IPS-15b (cell line): ENCODE measurements around the gene PPP1R36.
"Not testable (repeated sequence)": the region's sequence is repeated elsewhere in the genome, so short reads cannot be mapped to it uniquely, and the experiment has no call there.

ENCODE experiments used
- H3K27me3 ChIP-seq: one replicate; pipeline ENCODE4 v1.6.1; 2013; ENCODE audit warnings: low read length; ENCODE audit not compliant: control insufficient read depth, insufficient read depth
- H3K36me3 ChIP-seq: one replicate; pipeline ENCODE4 v1.6.1; 2013; ENCODE audit warnings: low read length; ENCODE audit not compliant: control insufficient read depth, insufficient read depth
- H3K4me1 ChIP-seq: one replicate; pipeline ENCODE4 v1.6.1; 2013; ENCODE audit warnings: mild to moderate bottlenecking, low read length; ENCODE audit not compliant: control insufficient read depth, insufficient read depth
- H3K4me3 ChIP-seq: one replicate; pipeline ENCODE4 v1.5.1; 2013; ENCODE audit warnings: low read depth, low read length
- H3K9ac ChIP-seq: one replicate; pipeline ENCODE4 v1.6.1; 2013; ENCODE audit warnings: low read depth, mild to moderate bottlenecking, low read length
- H3K9me3 ChIP-seq: one replicate; pipeline ENCODE4 v1.6.1; 2013; ENCODE audit warnings: mild to moderate bottlenecking, low read length; ENCODE audit not compliant: control insufficient read depth, insufficient read depth

Gene PPP1R36

DNA sequence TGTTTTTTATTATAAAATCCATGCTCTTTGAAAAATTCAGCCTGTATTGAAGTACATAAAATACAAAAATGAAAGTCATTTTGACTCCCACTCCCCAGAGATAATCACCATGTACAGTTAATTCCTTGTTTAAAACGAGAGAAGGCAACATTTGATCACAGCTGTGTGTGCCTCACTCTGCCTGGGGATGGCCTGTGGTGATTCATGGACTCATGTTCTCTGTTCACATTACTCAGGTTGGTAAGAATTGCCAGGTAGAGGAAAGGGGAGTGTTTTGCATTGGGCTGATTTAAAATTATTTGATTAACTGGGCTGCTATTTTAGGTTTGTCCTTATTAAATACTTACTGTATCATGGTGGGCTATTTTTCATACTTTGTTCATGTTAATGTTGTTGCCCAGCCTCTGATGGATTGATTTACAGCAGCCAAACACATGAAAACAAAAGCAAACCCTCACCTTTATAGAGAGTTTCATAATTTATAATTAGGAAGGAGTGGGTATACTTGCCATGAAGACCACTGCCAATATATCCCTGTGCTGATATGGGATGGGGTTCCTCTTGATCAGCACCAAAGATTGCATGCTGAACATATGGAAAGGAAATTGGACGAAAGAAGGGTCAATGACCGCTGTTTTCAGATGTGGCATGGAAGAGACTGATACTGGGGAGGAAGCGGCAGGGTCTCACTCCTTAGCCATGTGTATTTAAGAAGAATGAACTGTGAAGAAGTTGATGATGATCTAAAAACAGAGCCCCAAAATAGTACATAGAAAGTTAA, 42.2 kb upstream of the PPP1R36 start:
- H3K4me3 ChIP-seq, result no peak overlapping the region
- H3K4me1 ChIP-seq, result peaks cover 3% of the 10 kb centered on the region

DNA sequence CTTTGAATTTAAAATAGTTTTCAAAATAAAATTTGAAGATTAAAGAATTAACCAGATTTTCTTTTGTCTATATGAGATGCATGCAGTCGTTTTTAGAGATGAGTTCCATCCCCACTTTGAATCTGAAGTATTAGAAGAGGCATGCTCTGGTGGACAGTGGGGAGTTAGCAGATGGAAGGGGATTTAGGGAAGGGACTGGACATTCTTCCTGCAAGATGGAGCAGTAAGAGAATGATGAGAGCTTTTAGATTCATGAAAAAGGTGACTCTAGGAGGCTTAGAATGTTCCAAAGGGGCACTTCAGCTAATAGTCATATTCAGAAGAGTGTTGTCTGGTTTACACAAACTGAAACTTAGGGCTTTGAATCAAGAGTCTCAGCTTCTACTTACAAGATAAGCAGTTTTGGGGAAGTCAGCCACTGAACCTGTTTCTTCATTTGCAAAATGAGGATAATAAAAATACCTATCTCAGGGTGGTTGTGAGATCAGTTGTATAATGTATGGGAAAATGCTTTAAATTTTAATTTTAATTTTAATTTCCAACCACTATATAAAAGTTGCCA, 41.5 kb upstream of the PPP1R36 start:
- H3K4me3 ChIP-seq, result no peak overlapping the region
- no peaks in the 10 kb centered on the region for H3K36me3 ChIP-seq
- no peaks in the 10 kb centered on the region for H3K27me3 ChIP-seq
- H3K4me1 ChIP-seq, result peaks cover 3% of the 10 kb centered on the region
- no peak overlapping the region for H3K9ac ChIP-seq
- no peaks in the 10 kb centered on the region for H3K9me3 ChIP-seq

More for the DNA sequence above, 42.2 kb upstream of the PPP1R36 start:
- no peaks in the 10 kb centered on the region for H3K27me3 ChIP-seq
- no peaks in the 10 kb centered on the region for H3K36me3 ChIP-seq
- H3K9ac ChIP-seq, result no peak overlapping the region
- H3K9me3 ChIP-seq, result no peaks in the 10 kb centered on the region

DNA sequence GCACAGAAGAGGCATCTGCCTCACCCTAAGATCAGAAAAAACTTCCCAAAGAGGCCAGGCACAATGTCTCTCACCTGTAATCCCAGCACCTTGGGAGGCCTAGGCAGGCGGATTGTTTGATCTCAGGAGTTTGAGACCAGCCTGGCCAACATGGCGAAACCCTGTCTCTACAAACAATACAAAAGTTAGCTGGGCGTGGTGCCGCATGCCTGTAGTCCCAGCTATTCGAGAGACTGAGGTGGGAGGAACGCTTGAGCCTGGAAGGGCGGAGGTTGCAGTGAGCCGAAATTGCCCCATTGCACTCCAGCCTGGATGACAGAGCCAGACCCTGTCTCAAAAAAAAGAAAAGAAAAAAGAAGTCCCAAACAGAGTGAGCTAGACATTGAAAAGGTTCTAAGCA, 40.7 kb upstream of the PPP1R36 start:
- Histone ChIP-seq H3K4me3 (no peak overlapping the region), H3K27me3 (no peaks in the 10 kb centered on the region), H3K9ac (no peak overlapping the region), H3K36me3 (no peaks in the 10 kb centered on the region), H3K4me1 (peaks cover 3% of the 10 kb centered on the region), H3K9me3 (no peaks in the 10 kb centered on the region)

DNA sequence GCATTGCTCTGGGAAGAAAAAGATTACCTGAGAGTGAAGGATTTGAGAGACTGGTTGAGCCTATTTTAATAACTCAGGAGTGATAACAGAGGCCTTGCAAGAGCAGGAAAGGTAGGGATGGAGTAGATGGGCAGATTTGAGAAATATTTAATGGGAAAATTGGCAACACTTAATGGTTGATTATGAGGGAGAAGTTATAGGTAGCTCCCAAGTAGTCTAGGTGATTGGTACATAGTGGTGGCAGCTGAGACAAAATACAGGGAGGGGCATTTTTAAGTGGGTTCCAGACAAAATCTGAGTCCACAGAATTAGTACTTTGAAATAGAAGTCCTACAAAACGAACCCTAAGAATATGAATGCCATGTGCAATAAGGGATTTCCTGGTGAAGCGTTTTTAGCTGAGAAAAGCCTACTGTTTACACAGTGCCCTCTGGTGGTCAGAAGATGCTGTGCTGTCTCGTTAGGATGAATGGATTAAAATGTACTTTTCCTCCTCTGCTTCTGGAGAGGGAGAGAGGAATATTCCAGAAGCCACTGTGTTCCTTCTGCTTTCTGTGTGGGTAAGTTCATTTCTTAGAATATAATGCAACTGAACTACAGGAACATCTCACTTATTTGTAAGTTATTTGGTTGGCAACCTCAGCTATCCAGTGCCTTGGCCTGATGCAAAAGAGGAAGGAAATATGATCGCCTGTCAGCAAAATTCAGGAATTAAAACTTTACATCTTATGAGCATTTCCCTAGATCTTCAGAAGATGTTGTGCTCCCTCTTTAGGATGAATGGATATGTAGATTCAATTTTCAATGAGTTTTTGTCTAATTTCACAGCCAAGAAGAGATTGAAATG, 38.7 kb upstream of the PPP1R36 start:
- Histone ChIP-seq H3K9ac (no peak overlapping the region), H3K27me3 (no peaks in the 10 kb centered on the region), H3K9me3 (no peaks in the 10 kb centered on the region), H3K4me3 (no peak overlapping the region), H3K36me3 (no peaks in the 10 kb centered on the region), H3K4me1 (peaks cover 3% of the 10 kb centered on the region)

DNA sequence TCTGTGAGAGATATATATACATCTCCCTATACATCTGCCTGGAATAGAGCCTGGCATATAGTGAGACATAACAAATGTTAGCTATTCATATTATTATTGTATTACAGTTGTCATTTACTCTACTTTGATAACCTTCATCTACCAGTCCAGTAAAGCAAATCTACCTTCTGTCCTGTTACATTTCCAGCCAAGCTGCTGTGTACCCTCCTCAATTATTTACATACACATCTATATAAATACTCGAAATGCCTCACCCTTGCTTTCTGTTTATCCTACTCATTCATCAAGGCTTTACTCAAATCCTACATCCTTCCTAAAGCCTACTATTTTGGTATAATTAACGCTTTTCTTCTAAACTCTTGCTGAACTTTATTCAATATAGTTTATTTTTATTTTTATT, 36.5 kb upstream of the PPP1R36 start:
- Histone ChIP-seq H3K9me3 (no peaks in the 10 kb centered on the region), H3K9ac (no peak overlapping the region), H3K36me3 (no peaks in the 10 kb centered on the region), H3K4me1 (peaks cover 3% of the 10 kb centered on the region), H3K4me3 (no peak overlapping the region), H3K27me3 (no peaks in the 10 kb centered on the region)

DNA sequence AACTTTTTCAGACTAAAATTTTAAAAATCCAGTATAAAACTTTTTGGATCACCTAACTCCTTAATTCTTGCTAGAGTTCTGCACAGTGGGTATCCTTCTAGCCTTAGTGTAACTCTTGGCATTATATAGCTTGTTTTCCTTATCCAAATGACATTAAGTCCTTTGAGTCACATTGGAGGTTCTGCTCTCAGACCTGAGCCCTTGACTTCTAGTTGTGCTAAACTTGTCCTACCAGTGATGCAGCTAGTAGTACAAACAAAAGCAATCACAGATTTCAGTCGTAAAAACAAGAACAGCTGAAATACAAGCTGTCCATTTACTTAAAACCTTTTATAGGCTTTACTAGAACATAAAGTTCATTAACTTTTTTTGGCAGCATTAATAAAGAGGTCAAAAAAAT, 34.7 kb upstream of the PPP1R36 start:
- Histone ChIP-seq H3K4me3 (no peak overlapping the region), H3K27me3 (no peaks in the 10 kb centered on the region), H3K36me3 (no peaks in the 10 kb centered on the region), H3K9me3 (no peaks in the 10 kb centered on the region), H3K9ac (no peak overlapping the region), H3K4me1 (no peaks in the 10 kb centered on the region)

DNA sequence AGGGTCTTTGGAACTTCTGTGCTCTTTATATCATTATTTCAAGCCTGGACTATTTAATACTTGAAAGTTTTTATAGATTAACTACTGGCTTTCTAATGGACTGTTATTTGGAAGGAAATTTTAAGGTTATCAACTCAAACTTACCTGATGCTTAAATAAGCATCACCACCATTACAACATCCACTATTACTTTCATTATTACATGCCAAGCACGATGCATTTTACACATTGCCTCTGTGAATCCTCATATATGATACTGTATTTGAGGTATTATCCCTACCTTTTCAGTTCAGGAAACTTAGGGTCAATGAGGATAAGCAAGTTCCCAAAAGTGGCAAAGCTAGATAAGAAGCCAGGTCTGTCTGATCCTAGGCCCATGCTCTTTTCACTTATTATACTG, 32.8 kb upstream of the PPP1R36 start:
- Histone ChIP-seq H3K9me3 (no peaks in the 10 kb centered on the region), H3K9ac (no peak overlapping the region), H3K4me1 (no peaks in the 10 kb centered on the region), H3K27me3 (no peaks in the 10 kb centered on the region), H3K4me3 (no peak overlapping the region), H3K36me3 (no peaks in the 10 kb centered on the region)

DNA sequence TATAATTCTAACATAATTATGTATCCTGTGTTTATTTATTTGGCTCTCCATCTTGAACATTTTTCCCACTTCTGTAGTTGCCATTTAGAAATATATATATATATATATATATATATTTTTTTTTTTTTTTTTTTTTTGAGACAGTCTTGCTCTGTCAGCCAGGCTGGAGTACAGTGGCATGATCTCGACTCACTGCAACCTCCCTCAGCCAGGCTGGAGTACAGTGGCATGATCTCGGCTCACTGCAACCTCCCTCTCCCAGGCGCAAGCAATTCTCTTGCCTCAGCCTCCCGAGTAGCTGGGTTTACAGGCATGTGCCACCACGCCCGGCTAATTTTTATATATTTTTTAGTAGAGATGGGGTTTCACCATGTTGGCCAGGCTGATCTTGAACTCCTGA, 32.1 kb upstream of the PPP1R36 start:
- H3K9me3 ChIP-seq, H3K9ac ChIP-seq, H3K4me1 ChIP-seq, H3K27me3 ChIP-seq, H3K36me3 ChIP-seq, H3K4me3 ChIP-seq: not testable (repeated sequence)

DNA sequence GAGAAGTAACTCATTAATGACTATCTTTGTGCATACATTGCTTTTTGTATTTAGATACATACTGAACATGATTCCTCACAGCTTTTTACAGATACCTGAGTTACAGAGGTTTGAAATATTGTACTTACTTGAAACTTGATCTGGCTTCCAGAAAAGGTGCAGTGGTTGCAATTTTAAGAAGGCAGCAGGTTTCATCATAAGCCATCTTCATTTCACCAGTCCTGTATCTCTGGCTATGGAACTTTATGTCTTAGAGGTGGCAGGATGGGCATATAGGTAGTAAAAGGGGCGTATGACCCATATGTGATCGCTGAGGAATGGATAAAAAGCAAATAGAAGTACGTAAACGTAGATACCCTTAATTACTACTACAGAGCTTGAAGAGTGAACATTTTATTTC, 31.5 kb upstream of the PPP1R36 start:
- Histone ChIP-seq H3K36me3 (no peaks in the 10 kb centered on the region), H3K4me3 (no peak overlapping the region), H3K27me3 (no peaks in the 10 kb centered on the region), H3K9me3 (no peaks in the 10 kb centered on the region), H3K9ac (no peak overlapping the region), H3K4me1 (no peaks in the 10 kb centered on the region)

DNA sequence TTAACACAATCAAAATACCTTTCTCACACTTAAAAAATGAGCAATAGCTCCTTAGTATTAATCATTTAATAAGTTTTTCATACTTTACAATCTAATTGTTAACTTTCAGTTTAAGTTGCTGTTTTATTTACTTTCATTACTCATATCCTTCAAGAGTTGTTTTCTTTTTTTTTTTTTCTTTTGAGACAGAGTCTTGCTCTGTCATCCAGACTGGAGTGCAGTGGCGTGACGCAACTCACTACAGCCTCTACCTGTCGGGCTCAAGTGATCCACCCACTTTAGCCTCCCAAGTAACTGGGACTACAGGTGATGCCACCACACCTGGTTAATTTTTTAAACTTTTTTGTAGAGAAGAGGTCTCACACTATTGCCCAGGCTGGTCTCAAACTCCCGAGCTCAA, 29.1 kb upstream of the PPP1R36 start:
- Histone ChIP-seq H3K9ac (no peak overlapping the region), H3K27me3 (no peaks in the 10 kb centered on the region), H3K36me3 (no peaks in the 10 kb centered on the region), H3K4me1 (no peaks in the 10 kb centered on the region), H3K4me3 (no peak overlapping the region), H3K9me3 (no peaks in the 10 kb centered on the region)

DNA sequence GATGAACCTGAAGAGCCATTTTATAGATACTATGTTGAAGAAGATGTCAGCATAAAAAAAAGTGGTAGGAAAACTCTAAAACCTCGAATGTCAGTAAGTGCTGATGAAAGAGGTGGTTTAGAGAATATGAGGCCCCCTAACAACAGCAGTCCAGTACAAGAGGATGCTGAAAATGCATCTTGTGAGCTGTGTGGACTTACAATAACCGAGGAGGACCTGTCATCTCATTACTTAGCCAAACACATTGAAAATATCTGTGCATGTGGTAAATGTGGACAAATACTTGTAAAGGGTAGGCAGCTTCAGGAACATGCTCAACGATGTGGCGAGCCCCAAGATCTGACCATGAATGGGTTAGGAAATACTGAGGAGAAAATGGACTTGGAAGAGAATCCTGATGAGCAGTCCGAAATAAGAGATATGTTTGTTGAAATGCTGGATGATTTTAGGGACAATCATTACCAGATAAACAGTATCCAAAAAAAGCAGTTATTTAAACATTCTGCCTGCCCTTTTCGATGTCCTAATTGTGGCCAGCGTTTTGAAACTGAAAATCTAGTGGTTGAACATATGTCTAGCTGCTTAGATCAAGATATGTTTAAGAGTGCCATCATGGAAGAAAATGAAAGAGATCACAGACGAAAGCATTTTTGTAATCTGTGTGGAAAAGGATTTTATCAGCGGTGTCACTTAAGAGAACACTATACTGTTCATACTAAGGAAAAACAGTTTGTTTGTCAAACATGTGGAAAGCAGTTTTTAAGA, 27.0 kb upstream of the PPP1R36 start:
- Histone ChIP-seq H3K27me3 (no peaks in the 10 kb centered on the region), H3K4me1 (no peaks in the 10 kb centered on the region), H3K9ac (no peak overlapping the region), H3K4me3 (no peak overlapping the region), H3K9me3 (no peaks in the 10 kb centered on the region), H3K36me3 (no peaks in the 10 kb centered on the region)
